ENCODE measurements around the gene YKT6.

DNA sequence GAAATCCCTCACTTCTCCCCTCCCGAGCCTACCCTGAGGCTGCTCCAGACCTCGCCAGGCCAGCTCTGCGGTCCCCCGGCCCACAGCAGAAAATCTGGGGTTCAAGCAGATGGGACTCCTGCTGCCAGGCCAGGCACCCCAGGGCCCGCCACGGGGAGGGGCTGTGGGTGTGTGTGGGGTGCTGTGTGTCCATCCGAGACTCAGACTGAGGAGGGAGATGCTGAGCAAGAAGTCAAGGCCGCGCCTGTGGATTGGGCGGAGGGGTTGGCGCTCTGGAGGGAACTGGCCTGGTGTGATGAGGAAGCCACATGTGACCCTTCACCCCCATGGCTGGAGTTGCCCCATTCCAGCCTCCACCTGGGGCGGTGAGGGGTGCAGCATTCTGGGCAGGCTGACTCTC lies 51.1 kb downstream of the YKT6 start:
- TF ChIP-seq, protein P1, sequence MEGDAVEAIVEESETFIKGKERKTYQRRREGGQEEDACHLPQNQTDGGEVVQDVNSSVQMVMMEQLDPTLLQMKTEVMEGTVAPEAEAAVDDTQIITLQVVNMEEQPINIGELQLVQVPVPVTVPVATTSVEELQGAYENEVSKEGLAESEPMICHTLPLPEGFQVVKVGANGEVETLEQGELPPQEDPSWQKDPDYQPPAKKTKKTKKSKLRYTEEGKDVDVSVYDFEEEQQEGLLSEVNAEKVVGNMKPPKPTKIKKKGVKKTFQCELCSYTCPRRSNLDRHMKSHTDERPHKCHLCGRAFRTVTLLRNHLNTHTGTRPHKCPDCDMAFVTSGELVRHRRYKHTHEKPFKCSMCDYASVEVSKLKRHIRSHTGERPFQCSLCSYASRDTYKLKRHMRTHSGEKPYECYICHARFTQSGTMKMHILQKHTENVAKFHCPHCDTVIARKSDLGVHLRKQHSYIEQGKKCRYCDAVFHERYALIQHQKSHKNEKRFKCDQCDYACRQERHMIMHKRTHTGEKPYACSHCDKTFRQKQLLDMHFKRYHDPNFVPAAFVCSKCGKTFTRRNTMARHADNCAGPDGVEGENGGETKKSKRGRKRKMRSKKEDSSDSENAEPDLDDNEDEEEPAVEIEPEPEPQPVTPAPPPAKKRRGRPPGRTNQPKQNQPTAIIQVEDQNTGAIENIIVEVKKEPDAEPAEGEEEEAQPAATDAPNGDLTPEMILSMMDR (conservative IDR thresholded peaks at IDR 0.05; ENCODE audit: low read length): no peak
- TF ChIP-seq EZH2phosphoT487 (IDR thresholded peaks at IDR 0.05; ENCODE audit: borderline replicate concordance): no peak
